ENCODE data around the gene BRD3OS.

GRCh38 chr9:134046894-134047681 lies 21.8 kb downstream of the BRD3OS start:
- TF ChIP-seq, protein P1, sequence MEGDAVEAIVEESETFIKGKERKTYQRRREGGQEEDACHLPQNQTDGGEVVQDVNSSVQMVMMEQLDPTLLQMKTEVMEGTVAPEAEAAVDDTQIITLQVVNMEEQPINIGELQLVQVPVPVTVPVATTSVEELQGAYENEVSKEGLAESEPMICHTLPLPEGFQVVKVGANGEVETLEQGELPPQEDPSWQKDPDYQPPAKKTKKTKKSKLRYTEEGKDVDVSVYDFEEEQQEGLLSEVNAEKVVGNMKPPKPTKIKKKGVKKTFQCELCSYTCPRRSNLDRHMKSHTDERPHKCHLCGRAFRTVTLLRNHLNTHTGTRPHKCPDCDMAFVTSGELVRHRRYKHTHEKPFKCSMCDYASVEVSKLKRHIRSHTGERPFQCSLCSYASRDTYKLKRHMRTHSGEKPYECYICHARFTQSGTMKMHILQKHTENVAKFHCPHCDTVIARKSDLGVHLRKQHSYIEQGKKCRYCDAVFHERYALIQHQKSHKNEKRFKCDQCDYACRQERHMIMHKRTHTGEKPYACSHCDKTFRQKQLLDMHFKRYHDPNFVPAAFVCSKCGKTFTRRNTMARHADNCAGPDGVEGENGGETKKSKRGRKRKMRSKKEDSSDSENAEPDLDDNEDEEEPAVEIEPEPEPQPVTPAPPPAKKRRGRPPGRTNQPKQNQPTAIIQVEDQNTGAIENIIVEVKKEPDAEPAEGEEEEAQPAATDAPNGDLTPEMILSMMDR (conservative IDR thresholded peaks at IDR 0.05; ENCODE audit: low read depth, low read length) = no peak
- TF ChIP-seq EZH2 (IDR thresholded peaks at IDR 0.05; ENCODE audit: low read length, unreplicated experiment) (no peak), EZH2phosphoT487 (IDR thresholded peaks at IDR 0.05; ENCODE audit: borderline replicate concordance, low read length) (no peak)
